Measurements from ENCODE around the gene LRFN3.
"Not testable (repeated sequence)": the region's sequence is repeated elsewhere in the genome, so short reads cannot be mapped to it uniquely, and the experiment has no call there.

Gene LRFN3

DNA sequence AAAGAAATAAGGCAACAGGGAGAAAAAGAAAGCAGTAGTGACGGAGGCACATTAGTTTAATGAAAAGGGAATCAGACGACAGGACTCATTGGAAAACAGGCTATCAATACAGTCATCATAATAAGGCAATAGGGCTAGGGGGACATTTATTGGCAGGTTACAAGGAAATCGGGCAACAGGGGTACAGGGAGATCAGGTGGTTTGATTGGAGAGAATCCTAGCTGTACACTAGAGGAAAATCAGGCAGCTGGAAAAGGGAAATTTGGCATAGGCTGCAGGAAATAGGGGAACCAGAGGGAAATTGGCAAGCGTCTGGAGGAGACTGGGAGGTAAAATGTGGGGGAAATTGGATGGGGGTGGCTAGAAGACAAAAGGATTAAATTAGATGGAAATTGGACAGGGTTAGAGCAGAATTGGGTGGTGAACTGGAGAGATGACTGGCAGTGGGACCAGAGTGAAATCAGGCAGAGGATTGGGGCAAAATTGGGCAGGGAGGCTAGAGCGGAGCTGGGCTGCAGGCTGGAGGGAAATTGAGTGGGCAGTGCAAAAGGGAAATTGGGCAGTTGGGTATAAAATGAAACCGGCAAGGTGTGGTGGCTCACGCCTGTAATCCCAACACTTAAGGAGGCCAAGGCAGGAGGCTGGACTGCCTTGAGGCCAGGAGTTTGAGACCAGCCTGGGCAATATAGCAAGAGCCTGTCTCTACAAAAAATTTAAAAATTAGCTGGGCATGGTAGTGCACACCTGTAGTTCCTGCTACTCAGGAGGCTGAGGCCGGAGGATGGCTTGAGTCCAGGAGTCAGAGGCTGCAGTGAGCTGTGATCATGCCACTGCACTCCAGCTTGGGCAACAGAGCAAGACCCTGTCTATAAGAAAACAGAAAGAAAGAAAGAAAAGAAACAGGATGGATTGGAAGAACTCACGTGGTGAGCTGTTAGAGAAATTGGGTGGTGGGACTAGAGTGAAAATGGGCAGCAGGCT lies 7.4 kb downstream of the LRFN3 start:
- H3K4me1 ChIP-seq (ENCODE audit: control insufficient read depth, insufficient read depth, low read length) = no peaks in the 10 kb centered on the region
- no peak overlapping the region for H3K9ac ChIP-seq (ENCODE audit: low read length)
- H3K4me3 ChIP-seq (ENCODE audit: low read length) = no peak overlapping the region
- H3K36me3 ChIP-seq (ENCODE audit: control insufficient read depth, insufficient read depth, low read length) = no peaks in the 10 kb centered on the region
- H3K27me3 ChIP-seq (ENCODE audit: control insufficient read depth, insufficient read depth, low read length) = no peaks in the 10 kb centered on the region
- no peaks in the 10 kb centered on the region for H3K9me3 ChIP-seq (ENCODE audit: control insufficient read depth, low read length)

- Histone ChIP-seq H3K36me3 (ENCODE audit: control insufficient read depth, insufficient read depth, low read length) (no peaks in the 10 kb centered on the region), H3K4me1 (ENCODE audit: control insufficient read depth, insufficient read depth, low read length) (no peaks in the 10 kb centered on the region), H3K9ac (ENCODE audit: low read length) (no peak overlapping the region), H3K27me3 (ENCODE audit: control insufficient read depth, insufficient read depth, low read length) (no peaks in the 10 kb centered on the region), H3K4me3 (ENCODE audit: low read length) (no peak overlapping the region), H3K9me3 (ENCODE audit: control insufficient read depth, low read length) (no peaks in the 10 kb centered on the region)
Measured at GRCh38 chr19:35944556-35944955, 8.4 kb downstream of the LRFN3 start.

DNA sequence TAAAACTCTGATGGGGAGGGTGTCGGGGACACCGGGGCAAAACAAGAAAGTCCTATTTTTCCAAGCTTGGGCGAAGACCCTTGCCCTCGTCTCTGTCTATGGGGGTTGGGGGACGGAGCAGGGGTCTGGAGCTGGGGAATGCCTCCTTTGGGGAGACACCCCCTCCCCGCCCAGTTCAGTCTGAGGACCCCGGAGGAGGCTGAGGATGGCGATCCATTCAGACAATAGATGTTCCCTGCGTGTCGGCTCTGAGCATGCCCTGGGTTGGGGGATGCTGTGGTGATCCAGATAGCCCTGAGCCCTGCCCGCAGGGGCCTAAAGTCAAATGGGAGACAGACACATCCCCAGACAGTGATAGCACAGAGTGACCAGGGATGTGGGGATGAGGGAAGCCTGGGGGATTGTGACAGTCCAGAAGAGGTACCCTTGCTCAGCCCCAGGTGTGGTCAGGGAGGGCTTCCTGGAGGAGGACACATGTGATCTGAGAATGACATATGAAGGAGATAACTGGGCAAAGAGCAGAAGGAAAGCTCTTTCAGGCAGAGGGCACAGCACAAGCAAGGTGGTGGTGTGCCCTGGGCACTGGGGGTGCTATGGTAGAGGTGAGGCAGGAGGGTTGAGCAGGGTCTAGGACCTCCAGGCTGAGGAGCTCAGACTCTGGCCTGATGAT lies 9.1 kb downstream of the LRFN3 start:
- Histone ChIP-seq H3K9me3 (ENCODE audit: control insufficient read depth, low read length) (no peaks in the 10 kb centered on the region), H3K36me3 (ENCODE audit: control insufficient read depth, insufficient read depth, low read length) (no peaks in the 10 kb centered on the region), H3K4me3 (ENCODE audit: low read length) (no peak overlapping the region)

GRCh38 chr19:35946203-35946602 lies 10.0 kb downstream of the LRFN3 start:
- Histone ChIP-seq H3K4me1 (ENCODE audit: control insufficient read depth, insufficient read depth, low read length) (no peaks in the 10 kb centered on the region), H3K9ac (ENCODE audit: low read length) (no peak overlapping the region), H3K4me3 (ENCODE audit: low read length) (no peak overlapping the region), H3K27me3 (ENCODE audit: control insufficient read depth, insufficient read depth, low read length) (no peaks in the 10 kb centered on the region), H3K9me3 (ENCODE audit: control insufficient read depth, low read length) (no peaks in the 10 kb centered on the region), H3K36me3 (ENCODE audit: control insufficient read depth, insufficient read depth, low read length) (no peaks in the 10 kb centered on the region)

More for the DNA sequence above, 9.1 kb downstream of the LRFN3 start:
- Histone ChIP-seq H3K4me1 (ENCODE audit: control insufficient read depth, insufficient read depth, low read length) (no peaks in the 10 kb centered on the region), H3K27me3 (ENCODE audit: control insufficient read depth, insufficient read depth, low read length) (no peaks in the 10 kb centered on the region), H3K9ac (ENCODE audit: low read length) (no peak overlapping the region)

DNA sequence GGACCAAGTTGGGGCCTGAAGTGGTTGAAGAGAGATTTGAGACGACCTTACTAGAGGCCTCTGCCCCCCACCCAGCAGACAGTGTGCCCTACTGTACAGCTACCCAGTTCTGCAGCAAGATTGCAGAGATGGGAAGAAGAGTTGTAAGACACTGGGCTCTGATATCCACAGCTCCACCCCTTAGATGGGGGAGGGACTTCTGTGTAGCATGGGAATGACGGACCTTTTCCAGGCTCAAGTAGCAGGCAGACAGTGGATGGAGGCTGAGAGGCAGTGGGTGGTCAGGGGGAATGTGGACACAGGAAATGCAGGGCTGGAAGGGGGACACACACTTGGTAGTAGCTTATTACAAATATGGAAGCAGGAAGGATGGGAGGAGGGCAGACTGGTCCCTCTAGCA lies 13.0 kb downstream of the LRFN3 start:
- no peaks in the 10 kb centered on the region for H3K36me3 ChIP-seq (ENCODE audit: control insufficient read depth, insufficient read depth, low read length)
- H3K9ac ChIP-seq (ENCODE audit: low read length) = no peak overlapping the region
- no peak overlapping the region for H3K4me3 ChIP-seq (ENCODE audit: low read length)
- H3K4me1 ChIP-seq (ENCODE audit: control insufficient read depth, insufficient read depth, low read length) = no peaks in the 10 kb centered on the region
- no peaks in the 10 kb centered on the region for H3K9me3 ChIP-seq (ENCODE audit: control insufficient read depth, low read length)
- no peaks in the 10 kb centered on the region for H3K27me3 ChIP-seq (ENCODE audit: control insufficient read depth, insufficient read depth, low read length)

DNA sequence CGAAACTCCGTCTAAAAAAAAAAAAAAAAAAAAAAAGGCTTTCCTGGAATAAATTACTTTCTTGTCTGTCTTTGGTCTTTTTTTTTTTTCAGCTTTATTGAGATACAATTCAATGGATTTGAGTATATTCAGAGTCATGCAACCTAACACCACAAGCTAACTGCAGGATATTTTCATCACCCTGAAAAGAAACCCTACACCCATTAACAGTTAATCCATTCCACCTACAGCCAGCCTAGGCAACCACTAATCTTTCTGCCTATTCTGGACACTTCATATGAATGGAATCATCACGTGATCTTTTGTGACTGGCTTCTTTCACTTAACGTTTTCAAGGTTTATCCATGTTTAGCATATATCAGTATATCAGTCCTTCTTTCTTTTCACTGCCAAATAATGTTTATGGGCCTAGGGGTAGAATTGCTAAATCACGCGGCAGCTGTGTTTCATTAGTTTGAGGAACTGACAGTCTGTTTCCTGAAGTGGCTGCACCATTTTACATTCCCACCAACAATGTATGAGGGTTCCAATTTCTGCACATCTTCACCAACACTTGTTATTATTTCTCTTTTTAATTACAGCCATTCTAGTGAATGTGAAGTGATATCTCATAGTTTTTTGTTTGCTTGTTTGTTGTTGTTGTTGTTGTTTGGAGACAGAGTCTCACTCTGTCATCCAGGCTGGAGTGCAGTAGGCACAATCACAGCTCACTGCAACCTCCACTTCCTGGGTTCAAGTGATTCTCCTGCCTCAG lies 19.9 kb downstream of the LRFN3 start:
- H3K27me3 ChIP-seq (ENCODE audit: control insufficient read depth, insufficient read depth, low read length) = peaks cover 27% of the 10 kb centered on the region
- no peaks in the 10 kb centered on the region for H3K9me3 ChIP-seq (ENCODE audit: control insufficient read depth, low read length)
- no peaks in the 10 kb centered on the region for H3K36me3 ChIP-seq (ENCODE audit: control insufficient read depth, insufficient read depth, low read length)
- no peak overlapping the region for H3K9ac ChIP-seq (ENCODE audit: low read length)
- H3K4me1 ChIP-seq (ENCODE audit: control insufficient read depth, insufficient read depth, low read length) = no peaks in the 10 kb centered on the region
- H3K4me3 ChIP-seq (ENCODE audit: low read length) = no peak overlapping the region

GRCh38 chr19:35957411-35957810 lies 21.2 kb downstream of the LRFN3 start:
- H3K27me3 ChIP-seq (ENCODE audit: control insufficient read depth, insufficient read depth, low read length) = peaks cover 27% of the 10 kb centered on the region
- not testable (repeated sequence) for H3K4me3 ChIP-seq (ENCODE audit: low read length); H3K9ac ChIP-seq (ENCODE audit: low read length); H3K4me1 ChIP-seq (ENCODE audit: control insufficient read depth, insufficient read depth, low read length); H3K36me3 ChIP-seq (ENCODE audit: control insufficient read depth, insufficient read depth, low read length); H3K9me3 ChIP-seq (ENCODE audit: control insufficient read depth, low read length)

GRCh38 chr19:35958660-35959039 lies 22.5 kb downstream of the LRFN3 start:
- no peaks in the 10 kb centered on the region for H3K36me3 ChIP-seq (ENCODE audit: control insufficient read depth, insufficient read depth, low read length)
- H3K27me3 ChIP-seq (ENCODE audit: control insufficient read depth, insufficient read depth, low read length) = peaks cover 29% of the 10 kb centered on the region
- H3K9me3 ChIP-seq (ENCODE audit: control insufficient read depth, low read length) = no peaks in the 10 kb centered on the region
- no peak overlapping the region for H3K9ac ChIP-seq (ENCODE audit: low read length)
- no peaks in the 10 kb centered on the region for H3K4me1 ChIP-seq (ENCODE audit: control insufficient read depth, insufficient read depth, low read length)
- no peak overlapping the region for H3K4me3 ChIP-seq (ENCODE audit: low read length)

DNA sequence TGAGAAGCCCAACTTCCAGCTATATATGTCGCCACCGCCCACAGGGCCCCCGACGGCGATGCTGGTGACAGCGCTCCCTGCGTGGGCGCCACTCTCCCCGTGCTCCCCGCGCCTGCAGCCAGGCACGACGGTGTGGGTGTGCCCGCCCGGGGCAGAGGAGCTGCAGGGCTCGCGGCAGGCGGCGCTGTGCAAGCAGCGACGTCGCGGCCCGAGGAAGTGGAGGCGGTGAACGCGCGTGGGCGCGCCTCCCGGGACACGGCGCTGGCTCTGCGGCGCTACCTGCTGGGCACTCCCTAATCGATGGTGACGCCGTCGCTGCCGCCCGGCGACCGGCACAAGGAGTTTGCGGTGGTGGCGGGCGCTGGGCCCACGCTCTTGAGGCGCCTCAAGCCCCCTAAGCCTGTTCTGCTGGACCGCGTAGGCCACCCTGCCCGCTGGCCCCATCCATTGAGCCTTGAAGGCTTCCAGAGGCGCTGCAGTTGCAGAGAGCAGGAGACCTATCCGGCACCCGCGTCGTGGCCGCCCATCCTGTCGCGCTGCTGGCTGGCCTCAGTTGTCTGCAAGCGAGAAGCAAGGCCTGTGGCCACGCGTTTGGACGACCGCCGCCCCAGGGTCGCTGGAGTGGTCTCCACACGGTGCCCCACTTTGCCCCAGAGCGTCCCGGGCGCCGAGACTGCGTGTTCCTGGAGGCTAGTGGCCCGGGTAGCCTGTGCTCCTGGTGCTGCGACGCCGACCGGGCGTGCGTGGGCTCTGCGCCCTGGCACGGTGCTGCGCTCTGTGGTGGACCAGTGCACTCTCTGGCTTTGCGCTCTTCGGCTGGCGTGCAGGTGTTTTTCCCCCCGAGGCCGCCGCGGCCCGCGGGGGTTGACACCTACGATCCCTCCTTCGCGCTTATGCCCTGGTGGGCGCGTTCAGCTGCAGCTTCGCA lies 23.1 kb downstream of the LRFN3 start:
- H3K4me3 ChIP-seq (ENCODE audit: low read length) = no peak overlapping the region
- peaks cover 30% of the 10 kb centered on the region for H3K27me3 ChIP-seq (ENCODE audit: control insufficient read depth, insufficient read depth, low read length)
- H3K36me3 ChIP-seq (ENCODE audit: control insufficient read depth, insufficient read depth, low read length) = no peaks in the 10 kb centered on the region
- no peak overlapping the region for H3K9ac ChIP-seq (ENCODE audit: low read length)
- H3K4me1 ChIP-seq (ENCODE audit: control insufficient read depth, insufficient read depth, low read length) = no peaks in the 10 kb centered on the region
- no peaks in the 10 kb centered on the region for H3K9me3 ChIP-seq (ENCODE audit: control insufficient read depth, low read length)

DNA sequence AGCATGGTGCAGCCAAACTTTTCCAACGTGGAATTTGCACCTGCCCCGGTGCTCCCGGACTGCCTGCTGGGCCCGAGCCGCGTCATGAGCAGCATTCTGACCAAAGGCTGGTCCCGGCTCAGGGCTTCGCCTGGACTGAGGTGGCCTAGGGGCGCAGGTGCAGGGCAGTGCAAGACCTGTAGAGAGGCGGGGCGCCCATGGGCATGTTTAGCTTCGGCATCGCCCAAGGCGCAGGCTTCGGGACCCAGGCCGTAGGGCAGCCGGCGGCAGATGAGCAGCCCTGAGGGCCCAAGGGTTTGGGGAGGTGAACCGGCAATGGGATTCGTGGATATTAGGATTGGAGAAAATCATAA lies 23.8 kb downstream of the LRFN3 start:
- Histone ChIP-seq H3K4me1 (ENCODE audit: control insufficient read depth, insufficient read depth, low read length) (no peaks in the 10 kb centered on the region), H3K4me3 (ENCODE audit: low read length) (no peak overlapping the region), H3K36me3 (ENCODE audit: control insufficient read depth, insufficient read depth, low read length) (no peaks in the 10 kb centered on the region), H3K9ac (ENCODE audit: low read length) (no peak overlapping the region), H3K27me3 (ENCODE audit: control insufficient read depth, insufficient read depth, low read length) (peaks cover 30% of the 10 kb centered on the region), H3K9me3 (ENCODE audit: control insufficient read depth, low read length) (no peaks in the 10 kb centered on the region)

GRCh38 chr19:35960432-35960972 lies 24.3 kb downstream of the LRFN3 start:
- no peak overlapping the region for H3K9ac ChIP-seq (ENCODE audit: low read length)
- no peaks in the 10 kb centered on the region for H3K36me3 ChIP-seq (ENCODE audit: control insufficient read depth, insufficient read depth, low read length)
- H3K27me3 ChIP-seq (ENCODE audit: control insufficient read depth, insufficient read depth, low read length) = peaks cover 30% of the 10 kb centered on the region
- no peaks in the 10 kb centered on the region for H3K4me1 ChIP-seq (ENCODE audit: control insufficient read depth, insufficient read depth, low read length)
- no peaks in the 10 kb centered on the region for H3K9me3 ChIP-seq (ENCODE audit: control insufficient read depth, low read length)
- H3K4me3 ChIP-seq (ENCODE audit: low read length) = no peak overlapping the region
